GM23248 (cell line): ENCODE results near the gene TTC28.

Experiments
- EZH2 ChIP-seq: fragments of 200-600 bp; sonication (generic); IDR thresholded peaks from 2 replicates; pipeline ENCODE4 v1.6.1; 2018; ENCODE audit warnings: antibody characterized with exemption, mild to moderate bottlenecking; ENCODE audit not compliant: insufficient read depth, poor library complexity, severe bottlenecking
- EZH2phosphoT487 ChIP-seq: fragments of 200-600 bp; sonication (generic); IDR thresholded peaks from 2 replicates; pipeline ENCODE4 v1.6.1; 2018; ENCODE audit warnings: antibody characterized with exemption, moderate library complexity, mild to moderate bottlenecking, low read depth; ENCODE audit not compliant: insufficient read depth

DNA sequence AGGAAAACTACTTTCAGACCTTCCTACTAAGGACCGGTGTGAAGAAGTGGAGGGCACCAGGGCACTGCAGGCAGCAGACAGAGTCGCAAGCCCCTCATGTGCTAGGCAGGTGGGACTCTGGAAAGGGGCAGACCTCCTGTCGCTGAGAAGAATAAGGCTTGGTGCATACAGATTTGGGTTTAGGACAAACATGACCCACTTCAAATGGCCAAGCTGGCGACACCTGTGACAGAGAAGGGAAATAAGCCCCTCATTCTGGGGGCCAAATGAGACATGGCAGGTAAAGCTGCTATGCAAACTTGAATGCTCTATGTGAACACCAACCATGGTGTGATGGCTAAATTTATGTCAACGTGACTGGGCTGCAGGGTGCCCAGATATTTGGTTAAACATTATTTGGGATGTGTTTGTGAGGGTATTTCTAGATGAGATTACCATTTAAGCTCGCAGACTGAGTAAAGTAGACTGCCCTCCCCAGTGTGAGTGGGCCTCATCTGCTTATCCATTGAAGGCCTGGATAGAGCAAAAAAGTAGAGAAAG lies 648.2 kb downstream of the TTC28 start:
- TF ChIP-seq EZH2phosphoT487, result no peak
- no peak for TF ChIP-seq EZH2
